Skin of body (tissue), 3 donors: ENCODE data around the gene PUM1. TPM values are rescaled to one million over a fixed set of nuclear protein-coding genes. Genes with fewer than 3 reads are reported as not detected.
A peak's percentile ranks its signal among the peaks of the same experiment; 100 is the strongest.

Source experiments
- DNase-seq: peaks from one replicate; lab custom pipeline; 2025; lab: John Stamatoyannopoulos, UW
- small RNA-seq: library from RNA; depleted of rRNA; stranded (forward); fragments of <200 nt; gene quantifications from one replicate; pipeline ENCODE3, GENCODE V24; 2014; ENCODE audit warnings: low replicate concordance
- total RNA-seq: library from RNA; depleted of rRNA; stranded (reverse); fragments of >200 nt; gene quantifications from one replicate; pipeline ENCODE4 v1.2.3, GENCODE V29; 2014

The PUM1 gene
- total RNA-seq, 1 donor from 2014 or later = 81.8 TPM

GRCh38 chr1:30893776-30894507 is 171.6 kb downstream of the PUM1 start:
- DNase-seq = no peak

GRCh38 chr1:30892671-30893073 is 172.8 kb downstream of the PUM1 start:
- DNase-seq = no peak

DNA sequence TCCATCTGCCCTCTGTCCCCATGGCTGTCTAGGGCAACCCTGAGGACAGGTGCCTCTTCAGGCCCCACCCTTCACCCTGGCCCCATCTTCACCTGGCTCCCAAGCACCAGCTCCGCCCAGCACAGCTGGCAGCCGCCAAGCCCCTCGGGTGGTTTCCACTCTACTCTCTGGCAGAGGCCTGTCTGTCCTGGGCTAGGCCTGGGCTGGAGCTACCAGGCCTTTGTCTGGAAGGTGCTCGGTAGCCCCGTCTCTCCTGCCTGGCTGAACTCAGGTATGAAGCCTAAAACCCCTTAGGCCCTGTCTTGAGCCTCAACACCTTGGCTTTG is 174.3 kb downstream of the PUM1 start:
- no peak for DNase-seq

DNA sequence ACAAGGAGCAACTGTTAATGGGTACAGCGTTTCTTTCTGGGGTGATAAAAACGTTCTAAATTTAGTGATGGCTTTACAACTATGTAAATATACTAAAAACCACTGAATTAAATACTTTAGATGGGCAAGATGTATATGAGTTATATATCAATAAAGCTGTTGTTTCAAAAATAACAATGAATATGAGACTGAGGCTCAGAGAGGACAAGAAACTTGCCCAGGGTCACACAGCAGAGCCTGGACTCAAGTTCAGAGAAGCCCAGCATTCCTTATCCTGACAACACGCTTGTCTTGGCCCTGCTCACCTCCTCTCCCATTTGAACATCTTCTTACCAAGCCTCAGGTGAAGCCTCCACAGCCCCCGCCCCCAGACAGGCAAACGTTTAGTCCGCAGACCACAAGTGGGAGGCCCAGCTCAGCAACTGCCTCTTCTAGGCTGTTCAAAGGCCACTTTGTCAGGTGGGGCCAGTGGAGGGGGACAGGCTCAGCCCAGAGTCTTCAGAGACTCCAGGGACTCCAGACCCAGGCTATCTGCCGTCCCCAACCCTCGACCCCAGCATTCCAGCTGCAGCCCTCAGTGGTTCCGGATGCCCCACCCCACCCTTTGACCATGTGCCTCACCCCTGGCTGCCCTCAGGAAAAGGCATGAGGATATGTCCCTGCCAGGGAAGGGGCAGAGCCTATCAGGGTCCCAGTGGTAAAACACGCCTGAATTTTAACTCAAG is 174.9 kb downstream of the PUM1 start:
- no peak for DNase-seq

DNA sequence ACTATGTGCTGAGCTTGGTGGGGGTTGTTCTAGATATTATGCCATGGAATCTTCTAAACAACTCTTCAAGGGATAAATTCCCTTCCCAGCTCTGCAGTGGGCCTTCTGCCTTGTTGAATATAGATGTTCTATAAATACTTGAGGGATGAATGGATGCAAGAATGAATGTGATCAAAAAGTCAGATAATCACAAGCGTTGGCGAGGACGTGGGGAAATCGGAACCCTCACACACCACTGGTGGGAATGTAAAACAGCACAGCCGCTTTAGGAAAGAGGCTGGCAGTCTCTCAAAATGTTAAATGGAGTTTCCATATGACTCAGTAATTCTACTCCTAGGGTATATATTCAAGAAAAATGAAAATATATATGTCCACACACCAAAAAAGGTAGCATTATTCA is 176.0 kb downstream of the PUM1 start:
- DNase-seq = no peak

DNA sequence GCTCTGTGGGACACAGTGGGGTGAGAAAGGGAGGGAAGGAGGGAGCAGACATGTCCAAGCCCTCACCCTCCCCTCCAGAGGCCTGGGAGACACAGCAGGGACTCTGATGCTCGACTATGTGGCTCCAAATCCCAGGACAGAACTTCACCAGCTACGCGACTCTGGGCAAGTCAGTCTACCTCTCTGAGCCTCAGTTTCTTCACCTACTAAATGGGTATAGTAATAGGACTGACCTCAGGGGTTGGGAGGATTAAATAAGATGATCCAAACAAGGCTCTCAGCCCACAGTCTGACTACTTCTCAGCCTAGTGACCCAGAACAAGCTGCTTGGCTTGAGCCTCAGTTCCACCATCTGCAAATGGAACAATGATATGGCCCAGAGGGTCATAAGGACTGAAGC is 176.5 kb downstream of the PUM1 start:
- DNase-seq = no peak

GRCh38 chr1:30888391-30888790 is 177.1 kb downstream of the PUM1 start:
- peak; percentile 65 for DNase-seq

DNA sequence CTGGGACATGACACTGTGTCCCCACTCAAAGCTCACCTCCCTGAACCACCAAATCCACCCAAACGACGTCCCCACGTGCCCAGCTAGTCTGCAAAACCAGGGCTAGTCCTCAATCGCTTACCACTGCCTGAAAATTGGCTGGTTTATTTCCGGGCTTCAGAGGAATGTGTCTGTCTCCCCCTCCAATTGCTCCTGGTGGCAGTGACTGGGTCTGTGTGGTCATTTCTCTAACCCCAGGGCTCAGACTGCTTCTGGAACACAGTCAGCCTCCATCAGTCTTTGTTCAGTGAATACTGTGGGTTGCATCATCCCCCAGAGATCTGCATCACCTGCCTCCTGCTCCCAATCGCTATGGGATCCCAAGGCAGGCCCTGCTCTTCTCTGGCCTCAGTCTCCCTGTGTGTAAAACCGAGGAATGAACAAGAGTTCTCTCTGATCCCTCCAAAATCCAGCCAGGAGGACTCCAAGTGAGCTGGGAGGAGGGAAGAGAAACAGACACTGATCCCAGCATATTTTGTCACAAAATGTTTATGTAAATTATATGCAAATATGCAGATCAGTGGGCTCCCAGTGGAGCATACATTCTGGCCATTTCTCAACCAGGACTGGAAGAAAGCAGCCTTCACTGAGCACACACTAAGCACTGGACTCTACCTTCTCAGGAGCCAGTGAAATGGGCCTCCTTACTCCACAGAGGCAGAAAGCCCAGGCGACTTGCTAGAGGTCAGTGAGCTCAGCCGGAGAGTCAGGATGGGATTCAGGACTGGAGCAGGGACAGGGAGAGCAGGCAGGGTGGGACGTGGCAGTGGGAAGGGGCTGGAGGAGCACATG is 177.8 kb downstream of the PUM1 start:
- DNase-seq = no peak

DNA sequence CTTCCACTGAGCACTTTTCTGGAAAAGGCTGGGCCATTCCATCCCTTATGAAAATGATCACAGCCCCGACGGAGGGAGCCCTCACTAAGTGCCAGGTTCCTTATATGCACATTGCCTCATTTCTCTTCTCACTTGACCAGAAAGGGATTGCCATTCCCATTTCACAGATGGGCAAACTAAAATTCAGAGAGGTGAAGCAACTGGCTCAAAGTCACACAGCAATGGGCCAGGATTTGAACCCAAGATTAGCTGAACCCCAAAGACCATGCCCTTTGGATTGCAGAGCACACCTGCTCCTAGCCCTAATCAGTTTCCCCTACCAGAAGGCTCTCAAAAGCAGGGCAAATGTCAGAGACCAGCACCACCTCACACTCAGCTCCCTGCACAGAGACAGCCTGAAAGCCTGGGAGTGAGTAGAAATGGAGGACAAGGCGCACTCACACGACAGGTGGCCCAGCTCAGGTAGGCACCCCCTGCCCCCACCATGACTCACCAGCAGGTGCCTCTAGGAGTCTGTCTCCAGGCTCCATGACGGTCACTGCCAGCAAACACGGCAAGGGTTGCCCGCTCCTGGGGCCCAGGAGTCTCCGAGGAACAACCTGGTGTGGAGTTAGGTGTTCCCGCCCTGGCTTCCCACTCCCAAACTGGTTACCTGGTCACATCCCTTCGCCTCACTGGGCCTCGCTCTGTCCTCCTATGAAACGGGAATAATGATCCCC is 178.6 kb downstream of the PUM1 start:
- no peak for DNase-seq

GRCh38 chr1:30885570-30886522 is 179.7 kb downstream of the PUM1 start:
- DNase-seq = no peak

- DNase-seq = no peak
Observed at GRCh38 chr1:30884723-30885122, 180.8 kb downstream of the PUM1 start.

DNA sequence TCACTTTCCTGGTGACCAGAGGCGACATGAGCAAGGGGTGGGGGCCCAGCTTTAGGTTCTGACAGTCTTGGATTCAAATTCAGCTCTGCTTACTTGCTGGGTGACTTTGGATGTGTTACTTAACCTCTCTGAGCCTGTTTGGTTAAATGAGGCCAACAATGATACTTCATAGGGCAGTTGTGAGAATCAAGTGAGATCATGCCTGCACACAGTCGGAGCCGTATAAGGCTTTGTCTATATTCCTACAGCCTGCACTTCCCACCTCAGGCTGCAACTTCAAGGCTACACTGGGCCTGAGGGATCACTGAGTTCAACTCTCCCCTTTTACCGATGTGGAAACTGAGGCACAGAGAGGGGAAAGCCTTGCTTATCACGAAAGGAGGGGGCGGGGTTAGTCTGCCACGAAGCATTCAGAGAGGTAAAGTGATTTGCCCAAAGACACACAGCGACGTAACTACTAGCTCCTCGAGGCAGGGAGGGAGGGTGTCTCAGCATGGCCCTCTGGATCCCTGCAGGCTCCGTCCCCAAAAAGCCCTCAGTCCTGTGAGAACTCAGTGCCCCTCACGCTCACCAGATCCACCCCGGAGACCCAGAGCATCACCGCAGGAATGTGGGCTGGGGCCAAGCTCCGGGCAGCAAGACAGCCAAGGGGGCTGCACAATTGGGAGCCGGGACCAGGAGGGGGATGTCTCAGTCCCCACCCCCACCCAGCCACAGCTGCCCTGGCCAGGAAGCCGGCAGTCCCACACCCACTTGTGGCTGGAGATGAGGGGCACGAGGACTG is 181.9 kb downstream of the PUM1 start:
- no peak for DNase-seq

GRCh38 chr1:30882678-30883388 is 182.7 kb downstream of the PUM1 start:
- no peak for DNase-seq

Small RNA genes within 50 kb of the gene (small RNA-seq; reads per million reads assigned to genes)
- gene AL356320.1 = not detected
- gene RN7SL371P = not detected

Other genes with a start within 250 kb of the PUM1 start
- gene SDC3, start 157.0 kb downstream of the PUM1 start, total RNA-seq = 15.5 TPM
- gene NKAIN1, start 174.2 kb upstream of the PUM1 start, total RNA-seq = 0.39 TPM
- 88.5 TPM for gene SNRNP40, start 231.1 kb upstream of the PUM1 start, total RNA-seq
- gene ZCCHC17, start 231.3 kb upstream of the PUM1 start, total RNA-seq = 15.7 TPM